ENCODE results near the gene B4GALT2.

Gene B4GALT2

GRCh38 chr1:43946236-43947060 lies 32.6 kb upstream of the B4GALT2 start, which contains the start of gene IPO13:
Gene IPO13 (plus strand): TSS chr1:43946950. CDS start chr1:43947601, 651 bp downstream.
- peak; percentile 96 for DNase-seq

DNA sequence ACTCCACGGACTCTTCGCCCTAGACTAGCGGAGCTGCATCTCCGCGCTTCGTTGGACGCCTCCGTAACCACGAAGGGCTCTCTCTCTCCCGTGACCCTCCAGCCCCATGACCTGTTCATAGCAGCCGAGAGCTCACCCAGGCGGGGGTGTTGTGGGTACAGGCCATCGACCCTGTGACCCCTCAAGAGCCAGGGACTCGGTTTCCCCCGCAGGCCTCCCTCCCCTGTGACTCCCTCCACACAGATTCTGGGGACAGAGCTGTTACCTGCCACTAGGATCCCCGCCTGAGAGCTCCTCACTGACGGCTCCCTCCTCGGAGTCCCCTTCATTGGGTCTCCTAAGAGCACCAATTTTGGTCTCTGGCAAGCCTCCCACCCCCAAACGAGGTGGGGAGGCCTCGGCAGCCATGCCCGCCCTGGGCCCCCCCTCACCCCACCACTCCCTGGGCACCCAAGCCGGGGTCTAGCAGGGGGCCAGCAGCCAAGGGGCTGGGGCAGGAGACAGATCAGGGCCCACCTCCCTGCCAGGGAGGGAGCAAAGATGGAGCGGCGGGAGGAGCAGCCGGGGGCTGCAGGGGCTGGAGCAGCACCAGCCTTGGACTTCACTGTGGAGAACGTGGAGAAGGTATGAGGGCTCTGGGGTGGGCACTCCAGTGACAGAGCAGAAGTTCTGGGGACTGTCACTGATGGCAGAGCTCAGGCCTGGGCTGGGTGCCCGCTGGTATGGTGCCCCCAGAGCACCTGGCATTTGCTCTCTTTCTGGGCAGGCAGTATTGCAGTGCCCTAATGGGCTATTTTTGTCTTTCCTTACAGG lies 31.7 kb upstream of the B4GALT2 start:
- no peak for DNase-seq

- no peak for DNase-seq
Measured at GRCh38 chr1:43947874-43948437, 31.1 kb upstream of the B4GALT2 start.

GRCh38 chr1:43949678-43950077 lies 29.3 kb upstream of the B4GALT2 start:
- no peak for DNase-seq

DNA sequence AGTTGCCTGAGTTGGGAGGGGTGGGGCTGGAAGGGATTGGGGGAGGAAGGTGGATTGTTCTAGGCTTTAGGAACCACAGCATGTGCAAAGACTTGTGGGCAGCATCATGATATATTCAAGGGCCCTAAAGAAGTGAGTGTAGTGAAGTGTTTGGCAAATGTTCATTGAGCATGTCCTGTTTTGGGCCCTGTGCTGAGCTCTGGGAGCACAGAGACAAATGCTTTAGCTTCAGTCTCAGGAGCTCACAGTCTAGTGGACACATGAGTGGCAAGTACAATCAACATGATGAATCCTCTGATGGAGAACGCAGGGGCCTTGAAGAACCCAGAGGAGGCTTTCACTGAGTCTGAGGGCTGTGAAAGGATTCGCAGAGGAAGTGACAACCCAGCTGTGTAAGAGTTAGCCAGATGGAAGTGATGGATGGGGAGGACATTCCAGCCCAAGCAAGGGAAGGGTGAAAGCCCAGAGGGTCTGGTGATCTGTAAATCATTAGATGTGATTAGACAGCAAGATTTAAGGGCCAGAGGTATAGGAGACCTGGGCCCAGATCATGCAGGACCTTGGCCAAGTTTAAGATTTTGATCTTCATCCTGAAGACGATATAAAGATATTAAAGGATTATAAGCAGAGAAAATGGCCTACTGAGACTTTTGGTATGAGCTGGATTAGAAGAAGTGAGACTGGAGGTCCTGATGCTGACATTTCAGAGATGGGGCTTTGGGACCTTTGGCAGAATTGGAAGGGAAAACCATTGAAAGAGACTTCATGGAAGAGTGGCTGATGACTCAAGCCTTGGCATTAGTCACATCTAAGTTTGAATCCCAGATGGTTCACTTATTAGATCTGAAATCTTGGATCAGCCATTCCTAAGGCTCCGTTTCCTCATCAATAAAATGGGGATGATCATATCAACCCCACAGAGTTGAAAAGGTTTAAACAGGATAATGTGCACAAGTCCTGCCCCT lies 27.7 kb upstream of the B4GALT2 start:
- no peak for DNase-seq

DNA sequence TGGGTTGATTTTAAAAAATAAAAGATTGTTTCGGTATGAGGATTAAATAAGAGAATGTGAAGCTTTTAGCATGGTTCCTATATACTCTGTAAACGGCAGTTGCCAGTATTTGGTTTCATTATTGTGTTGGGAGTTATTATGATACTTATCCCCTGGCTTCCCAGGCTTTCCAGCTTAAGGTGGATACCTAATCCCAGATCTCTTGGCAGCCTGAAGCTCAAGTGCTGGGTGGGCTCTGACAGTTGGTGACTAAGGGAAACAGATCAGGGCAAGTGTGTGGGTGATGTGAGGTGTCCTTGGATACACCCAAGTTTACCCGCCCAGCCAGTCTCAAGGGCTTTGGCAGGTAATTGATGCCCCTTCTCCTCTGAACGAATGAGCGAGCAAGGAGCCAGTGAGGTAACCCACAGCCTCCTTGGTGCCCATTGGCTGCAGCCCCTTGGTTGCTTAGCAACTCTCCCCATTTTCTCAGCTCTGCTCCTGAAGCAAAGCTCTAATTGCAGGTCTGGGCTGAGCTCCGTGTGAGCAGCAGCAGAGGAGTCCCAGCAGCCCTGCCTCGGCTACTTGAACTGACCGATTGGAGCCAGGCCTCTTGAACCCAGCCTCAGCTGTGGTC lies 26.2 kb upstream of the B4GALT2 start:
- DNase-seq, result peak; percentile 66

DNA sequence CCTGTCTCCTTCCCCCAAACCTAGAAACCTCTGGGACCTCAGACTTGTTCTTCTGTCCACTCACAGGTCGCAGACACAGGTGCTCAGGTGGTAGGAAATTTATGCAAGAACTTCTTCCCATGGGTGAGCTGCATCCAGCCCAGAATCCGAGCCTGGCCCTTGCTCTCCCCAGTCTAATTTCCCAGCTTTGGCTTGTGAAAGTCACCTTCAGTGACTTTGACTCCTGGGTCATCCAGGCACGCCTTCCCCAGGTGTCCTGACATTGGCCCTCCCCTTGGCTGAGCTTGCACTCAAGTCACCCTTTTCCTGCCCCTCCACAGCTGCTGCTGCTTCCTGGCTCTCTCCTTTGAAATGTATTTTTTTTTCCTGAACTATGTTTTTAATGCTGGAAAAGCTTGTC lies 25.6 kb upstream of the B4GALT2 start:
- DNase-seq, result no peak

GRCh38 chr1:43954036-43954435 lies 25.0 kb upstream of the B4GALT2 start:
- no peak for DNase-seq

DNA sequence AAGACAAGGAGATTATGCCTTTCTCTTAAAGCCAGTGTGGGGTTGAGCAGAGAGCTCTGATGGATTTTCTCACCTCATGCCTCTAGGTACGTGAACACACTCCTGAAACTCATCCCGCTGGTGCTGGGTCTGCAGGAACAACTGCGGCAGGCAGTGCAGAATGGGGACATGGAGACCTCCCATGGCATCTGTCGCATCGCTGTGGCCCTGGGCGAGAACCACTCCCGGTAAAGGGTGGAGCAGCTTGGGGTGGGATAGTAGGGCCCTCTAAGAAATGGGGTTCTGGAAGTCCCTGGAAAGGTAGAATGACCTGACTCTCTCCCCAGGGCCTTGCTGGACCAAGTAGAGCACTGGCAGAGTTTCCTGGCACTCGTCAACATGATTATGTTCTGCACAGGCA lies 22.8 kb upstream of the B4GALT2 start:
- no peak for DNase-seq

GRCh38 chr1:43957407-43958040 lies 21.5 kb upstream of the B4GALT2 start:
- DNase-seq, result no peak

- DNase-seq, result no peak
Measured at GRCh38 chr1:43958351-43959255, 20.4 kb upstream of the B4GALT2 start.

DNA sequence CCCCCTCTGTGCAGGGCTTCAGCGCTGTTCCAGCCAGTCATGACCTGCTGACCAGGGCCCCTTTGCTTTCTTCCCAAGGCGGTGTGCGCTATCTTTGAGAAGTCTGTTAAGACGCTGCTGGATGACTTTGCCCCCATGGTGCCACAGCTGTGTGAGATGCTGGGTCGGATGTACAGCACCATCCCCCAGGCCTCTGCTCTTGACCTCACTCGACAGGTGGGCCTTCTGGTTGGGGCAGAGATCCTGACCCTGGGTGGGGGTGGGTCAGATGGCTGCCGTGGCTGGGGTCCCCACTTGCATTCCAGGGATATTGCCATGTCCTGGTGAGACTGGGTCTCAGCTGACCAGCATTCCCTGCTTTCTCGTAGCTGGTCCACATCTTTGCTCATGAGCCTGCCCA lies 18.2 kb upstream of the B4GALT2 start:
- DNase-seq, result no peak

- no peak for DNase-seq
Measured at GRCh38 chr1:43961692-43962091, 17.3 kb upstream of the B4GALT2 start.

GRCh38 chr1:43962324-43962723 lies 16.7 kb upstream of the B4GALT2 start:
- no peak for DNase-seq

DNA sequence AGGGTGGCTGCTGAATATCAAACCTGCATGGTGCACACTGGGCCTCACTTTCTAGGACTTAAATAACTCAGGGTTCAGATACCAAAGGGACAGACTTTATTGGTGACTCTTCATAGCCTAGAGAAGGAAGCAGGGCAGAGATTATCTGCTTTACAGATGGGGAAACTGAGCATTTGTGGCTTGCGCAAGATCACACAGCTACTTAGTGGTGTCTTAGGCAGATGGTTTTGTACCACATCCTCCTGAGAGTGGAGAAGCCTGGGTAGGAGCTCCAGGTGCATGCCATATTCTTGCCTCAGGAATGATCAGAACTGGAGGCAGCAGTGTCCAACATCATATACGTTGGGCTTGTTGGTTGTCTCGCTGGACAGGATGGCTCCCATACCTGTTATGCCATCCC lies 16.0 kb upstream of the B4GALT2 start:
- DNase-seq, result no peak

DNA sequence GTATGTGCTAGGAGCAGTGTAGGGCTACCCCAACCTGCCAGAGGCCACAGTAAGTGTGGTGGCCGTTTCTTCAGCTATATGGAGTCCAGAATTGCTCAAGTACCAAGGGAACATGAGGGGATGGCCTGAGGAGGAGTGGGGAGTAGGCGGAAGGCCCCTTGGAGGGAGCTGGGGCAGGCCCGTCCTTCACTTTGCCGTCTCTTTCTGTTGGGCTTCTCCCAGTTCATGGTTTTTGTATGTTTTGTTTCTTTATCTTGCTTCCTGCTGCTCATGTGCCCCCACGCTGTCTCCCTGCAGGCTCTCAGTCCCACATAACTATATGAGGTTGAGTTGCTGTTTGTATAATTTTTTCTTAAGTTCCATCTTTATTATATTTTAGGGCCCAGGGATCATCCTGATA lies 15.1 kb upstream of the B4GALT2 start:
- no peak for DNase-seq

GRCh38 chr1:43965316-43965715 lies 13.7 kb upstream of the B4GALT2 start:
- no peak for DNase-seq

GRCh38 chr1:43968348-43968948 lies 10.6 kb upstream of the B4GALT2 start:
- DNase-seq, result no peak

DNA sequence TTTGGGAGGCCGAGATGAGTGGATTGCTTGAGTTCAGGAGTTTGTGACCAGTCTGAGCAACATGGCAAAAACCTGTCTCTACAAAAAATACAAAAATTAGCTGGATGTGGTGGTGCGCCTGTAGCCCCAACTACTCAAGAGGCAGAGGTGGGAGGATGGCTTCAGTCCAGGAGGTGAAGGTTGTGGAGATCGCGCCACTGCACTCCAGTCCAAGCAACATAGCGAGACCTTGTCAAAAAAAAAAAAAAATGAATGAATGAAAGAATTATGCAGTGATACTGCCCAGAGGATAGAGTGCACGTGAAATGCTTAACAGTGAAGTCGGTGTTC lies 9.6 kb upstream of the B4GALT2 start:
- no peak for DNase-seq
